H1 (cell line): Measurements from ENCODE around the gene ITPKB. TPM values are rescaled to one million over a fixed set of nuclear protein-coding genes. Genes with fewer than 3 reads are reported as not detected.

Source experiments
- CTCF ChIA-PET: fragments of 300-600 bp; sonication (Branson Sonifier 250); formaldehyde crosslinking; loops from one replicate; lab custom pipeline; 2021; ENCODE audit not compliant: partially characterized antibody; lab: Charles Lee
- POLR2A ChIA-PET: fragments of 300-600 bp; sonication (Branson Sonifier 250); formaldehyde crosslinking; loops from one replicate; lab custom pipeline; 2021; ENCODE audit warnings: inconsistent platforms; ENCODE audit not compliant: partially characterized antibody; lab: Charles Lee
- DNase-seq, 2 experiments: peaks; one replicate each; pipeline versions ENCODE4 v3.0.0 to v3.0.0-alpha.2; 2010 to 2022; ENCODE audit warnings: low spot score in 2 of 2, low read depth in 1 of 2, mixed read lengths in 1 of 2
- FAIRE-seq: peaks from 2 replicates; lab custom pipeline; 2011; peaks lifted over from hg19 to GRCh38; lab: Jason Lieb, UNC
- H2AFZ ChIP-seq: 2 replicates; pipeline ENCODE4 v1.8.1; 2012; ENCODE audit warnings: low read length, inconsistent platforms
- H2AK5ac ChIP-seq: 2 replicates; pipeline ENCODE4 v1.6.1; 2013; ENCODE audit warnings: low read depth, low read length
- H2BK120ac ChIP-seq: replicated peaks from 2 replicates; pipeline ENCODE3; 2013; ENCODE audit warnings: low read depth, low read length, inconsistent platforms
- H2BK12ac ChIP-seq: 2 replicates; pipeline ENCODE4 v1.6.1; 2013; ENCODE audit warnings: low read depth, low read length
- H2BK15ac ChIP-seq: 2 replicates; pipeline ENCODE4 v1.6.1; 2013; ENCODE audit warnings: low read length
- H2BK20ac ChIP-seq: 2 replicates; pipeline ENCODE4 v1.6.1; 2013; ENCODE audit warnings: low read length
- H2BK5ac ChIP-seq: 2 replicates; pipeline ENCODE4 v1.6.1; 2013; ENCODE audit warnings: low read depth, low read length
- H3K14ac ChIP-seq: 2 replicates; pipeline ENCODE4 v1.6.1; 2013; ENCODE audit warnings: inconsistent platforms; ENCODE audit not compliant: insufficient read length
- H3K18ac ChIP-seq: 2 replicates; pipeline ENCODE4 v1.6.1; 2013; ENCODE audit warnings: low read length; ENCODE audit errors: extremely low read depth
- H3K23ac ChIP-seq: 2 replicates; pipeline ENCODE4 v1.6.1; 2013; ENCODE audit warnings: inconsistent platforms; ENCODE audit not compliant: insufficient read length
- H3K23me2 ChIP-seq: 2 replicates; pipeline ENCODE4 v1.6.1; 2013; ENCODE audit warnings: low read depth, low read length
- H3K27ac ChIP-seq: 2 replicates; pipeline ENCODE4 v1.6.1; 2011; ENCODE audit warnings: low read depth, low read length, inconsistent platforms
- H3K27me3 ChIP-seq, 4 experiments: replicated peaks in 1 of 4; 1 replicate in 1 of 4; 2 replicates in 3 of 4; pipeline versions ENCODE4 v1.6.1 to v1.8.1; 2011 to 2013; ENCODE audit warnings: low read length in 3 of 4, mild to moderate bottlenecking in 3 of 4, inconsistent platforms in 2 of 4, mixed read lengths in 2 of 4, moderate library complexity in 1 of 4; ENCODE audit not compliant: control insufficient read depth in 3 of 4, insufficient read depth in 3 of 4; ENCODE audit errors: extremely low read depth in 1 of 4
- H3K36me3 ChIP-seq, 4 experiments: 2 replicates each; pipeline versions ENCODE4 v1.6.1 to v1.8.1; 2011 to 2013; ENCODE audit warnings: mild to moderate bottlenecking in 4 of 4, low read length in 3 of 4, moderate library complexity in 2 of 4, control low read depth in 1 of 4, inconsistent platforms in 1 of 4; ENCODE audit not compliant: insufficient read depth in 4 of 4, control insufficient read depth in 2 of 4
- H3K4ac ChIP-seq: replicated peaks from 2 replicates; pipeline ENCODE3; 2013; ENCODE audit warnings: low read length, low read depth, mixed read lengths, inconsistent platforms; ENCODE audit not compliant: insufficient read length
- H3K4me1 ChIP-seq, 4 experiments: replicated peaks in 1 of 4; 1 replicate in 1 of 4; 2 replicates in 3 of 4; pipeline versions ENCODE4 v1.6.1 to v1.8.1; 2011 to 2013; ENCODE audit warnings: low read length in 3 of 4, inconsistent platforms in 2 of 4, mixed read lengths in 1 of 4; ENCODE audit not compliant: insufficient read depth in 4 of 4, control insufficient read depth in 3 of 4
- H3K4me2 ChIP-seq, 2 experiments: 2 replicates each; pipeline versions ENCODE4 v1.6.1 to v1.8.1; 2011 to 2013; ENCODE audit warnings: low read depth in 2 of 2, low read length in 2 of 2, control low read depth in 1 of 2, inconsistent platforms in 1 of 2, mild to moderate bottlenecking in 1 of 2; ENCODE audit not compliant: insufficient read depth in 1 of 2
- H3K4me3 ChIP-seq, 4 experiments: fragments of 200-600, 300-600 bp in 1 of 4; sonication (generic), shearing (Covaris generic), sonication (Bioruptor Twin) in 1 of 4; 2 replicates each; pipeline versions ENCODE4 v1.5.1 to v1.8.1; 2011 to 2016; ENCODE audit warnings: low read length in 4 of 4, low read depth in 3 of 4, control low read depth in 2 of 4, inconsistent platforms in 2 of 4, mild to moderate bottlenecking in 2 of 4, mixed read lengths in 1 of 4, moderate library complexity in 1 of 4; ENCODE audit not compliant: insufficient read depth in 2 of 4; ENCODE audit errors: extremely low read depth in 1 of 4
- H3K56ac ChIP-seq: replicated peaks from 2 replicates; pipeline ENCODE3; 2013; ENCODE audit warnings: low read depth, mild to moderate bottlenecking, mixed read lengths, low read length, inconsistent platforms; ENCODE audit not compliant: insufficient read length
- H3K79me1 ChIP-seq: 2 replicates; pipeline ENCODE4 v1.6.1; 2013; ENCODE audit warnings: low read depth, low read length, control low read depth
- H3K79me2 ChIP-seq, 2 experiments: 2 replicates each; pipeline versions ENCODE4 v1.6.1 to v1.8.1; 2012 to 2013; ENCODE audit warnings: low read length in 2 of 2, mild to moderate bottlenecking in 2 of 2, inconsistent platforms in 1 of 2; ENCODE audit not compliant: insufficient read depth in 2 of 2, control insufficient read depth in 1 of 2
- H3K9ac ChIP-seq, 4 experiments: replicated peaks in 1 of 4; 1 replicate in 1 of 4; 2 replicates in 3 of 4; pipeline versions ENCODE4 v1.6.1 to v1.8.1; 2011 to 2013; ENCODE audit warnings: low read depth in 3 of 4, low read length in 3 of 4, control low read depth in 2 of 4, mild to moderate bottlenecking in 2 of 4, moderate library complexity in 2 of 4, inconsistent platforms in 1 of 4; ENCODE audit errors: extremely low read depth in 1 of 4
- H3K9me3 ChIP-seq, 2 experiments: 2 replicates each; pipeline versions ENCODE4 v1.6.1 to v1.8.1; 2012 to 2013; ENCODE audit warnings: mild to moderate bottlenecking in 2 of 2, moderate library complexity in 2 of 2, control low read depth in 1 of 2, inconsistent platforms in 1 of 2, low read depth in 1 of 2, low read length in 1 of 2, mixed read lengths in 1 of 2; ENCODE audit not compliant: insufficient read depth in 2 of 2
- H4K20me1 ChIP-seq, 2 experiments: replicated peaks in 1 of 2; 2 replicates each; pipeline versions ENCODE3 to v1.8.1; 2011 to 2013; ENCODE audit warnings: inconsistent platforms in 2 of 2, low read length in 2 of 2, mild to moderate bottlenecking in 1 of 2; ENCODE audit not compliant: insufficient read depth in 2 of 2, control insufficient read depth in 1 of 2
- H4K5ac ChIP-seq: 2 replicates; pipeline ENCODE4 v1.6.1; 2013; ENCODE audit warnings: low read length, low read depth, mixed read lengths, inconsistent platforms; ENCODE audit not compliant: insufficient read length
- H4K8ac ChIP-seq: 2 replicates; pipeline ENCODE4 v1.8.0; 2013; ENCODE audit warnings: mild to moderate bottlenecking, moderate library complexity, low read length, inconsistent platforms; ENCODE audit not compliant: insufficient read depth; ENCODE audit errors: extremely low read depth
- H4K91ac ChIP-seq: replicated peaks from 2 replicates; pipeline ENCODE3; 2013; ENCODE audit warnings: low read length, mixed read lengths, inconsistent platforms; ENCODE audit not compliant: insufficient read length
- CEBPB ChIP-seq: IDR thresholded peaks from 2 replicates; pipeline ENCODE4 v1.6.1; 2012; ENCODE audit warnings: low read depth, low read length
- FOSL1 ChIP-seq: IDR thresholded peaks from 2 replicates; pipeline ENCODE4 v1.6.1; 2011; ENCODE audit warnings: mild to moderate bottlenecking, low read depth, low read length, moderate library complexity; ENCODE audit not compliant: insufficient read depth
- KDM4A ChIP-seq: IDR thresholded peaks from one replicate; pipeline ENCODE4 v1.7.1; 2012; ENCODE audit warnings: low read depth, mild to moderate bottlenecking, moderate library complexity, low read length, inconsistent platforms; ENCODE audit not compliant: severe bottlenecking
- RAD21 ChIP-seq, 2 experiments: IDR thresholded peaks in 1 of 2; conservative IDR thresholded peaks in 1 of 2; 2 replicates each; pipeline ENCODE4 v1.6.1; 2011; ENCODE audit warnings: low read depth in 2 of 2, low read length in 2 of 2, improper control_type of control experiment in 1 of 2, inconsistent platforms in 1 of 2, mild to moderate bottlenecking in 1 of 2, moderate library complexity in 1 of 2
- SIX5 ChIP-seq: IDR thresholded peaks from 2 replicates; pipeline ENCODE4 v1.6.1; 2011; ENCODE audit warnings: mild to moderate bottlenecking, low read depth, low read length
- SUZ12 ChIP-seq: fragments of 200-600 bp; sonication (generic); IDR thresholded peaks from 2 replicates; pipeline ENCODE4 v1.6.1; 2012; ENCODE audit warnings: mild to moderate bottlenecking, inconsistent platforms, low read length, moderate library complexity, mixed read lengths
- TAF7 ChIP-seq: optimal IDR thresholded peaks from 2 replicates; pipeline ENCODE3; 2011; ENCODE audit warnings: low read depth, mild to moderate bottlenecking, inconsistent platforms, low read length, moderate library complexity, borderline replicate concordance
- TEAD4 ChIP-seq: IDR thresholded peaks from 2 replicates; pipeline ENCODE4 v1.6.1; 2012; ENCODE audit warnings: low read depth, low read length, inconsistent platforms, mixed read lengths
- USF2 ChIP-seq: IDR thresholded peaks from 2 replicates; pipeline ENCODE4 v1.6.1; 2011; ENCODE audit warnings: low read length, improper control_type of control experiment
- WGBS, 2 experiments: shearing (Covaris generic) in 1 of 2; methylation state at CpG; one replicate each; pipeline versions ENCODE4 v1.1.6 to v1.1.7; 2013 to 2015; ENCODE audit warnings: low lambda C conversion rate in 2 of 2, mixed read lengths in 2 of 2, inconsistent platforms in 1 of 2, low coverage in 1 of 2, missing lambda C conversion rate in 1 of 2; ENCODE audit not compliant: insufficient replicate concordance in 2 of 2, insufficient coverage in 1 of 2, insufficient read length in 1 of 2; ENCODE audit errors: extremely low coverage in 1 of 2, missing lambda C conversion rate in 1 of 2; 5-methylcytosine and 5-hydroxymethylcytosine counted together
- polyA plus RNA-seq, 7 experiments: library from polyadenylated mRNA; depleted of rRNA in 3 of 7; stranded (reverse) in 5 of 7; unstranded in 2 of 7; fragments of >200 nt in 5 of 7; fragments of 200-250 nt in 2 of 7; gene quantifications; 1 replicate in 5 of 7; 2 replicates in 1 of 7; 4 replicates in 1 of 7; pipeline versions ENCODE4 v1.2.1 to v1.2.3, GENCODE V29; 2011 to 2013; ENCODE audit warnings: missing spikeins in 2 of 7, mixed read lengths in 2 of 7
- total RNA-seq: library from RNA; stranded (reverse); fragmentation: NEBNext Ultra II Directional; extraction: Animal tissue kit (Norgen Biotek cat#: 25700); gene quantifications from 2 replicates; pipeline ENCODE4 v1.2.1, GENCODE V29; 2021
- TF ChIP-seq, protein P1 (sequence below): IDR thresholded peaks from 2 replicates; pipeline ENCODE4 v1.6.1; 2012; ENCODE audit warnings: inconsistent platforms

The ITPKB gene
- total and polyA plus RNA-seq, 2 of the 8 experiments (the other 6 are each of a cell fraction or from before 2014, with no cell fraction given), result 1.7 to 4.8 TPM

DNA sequence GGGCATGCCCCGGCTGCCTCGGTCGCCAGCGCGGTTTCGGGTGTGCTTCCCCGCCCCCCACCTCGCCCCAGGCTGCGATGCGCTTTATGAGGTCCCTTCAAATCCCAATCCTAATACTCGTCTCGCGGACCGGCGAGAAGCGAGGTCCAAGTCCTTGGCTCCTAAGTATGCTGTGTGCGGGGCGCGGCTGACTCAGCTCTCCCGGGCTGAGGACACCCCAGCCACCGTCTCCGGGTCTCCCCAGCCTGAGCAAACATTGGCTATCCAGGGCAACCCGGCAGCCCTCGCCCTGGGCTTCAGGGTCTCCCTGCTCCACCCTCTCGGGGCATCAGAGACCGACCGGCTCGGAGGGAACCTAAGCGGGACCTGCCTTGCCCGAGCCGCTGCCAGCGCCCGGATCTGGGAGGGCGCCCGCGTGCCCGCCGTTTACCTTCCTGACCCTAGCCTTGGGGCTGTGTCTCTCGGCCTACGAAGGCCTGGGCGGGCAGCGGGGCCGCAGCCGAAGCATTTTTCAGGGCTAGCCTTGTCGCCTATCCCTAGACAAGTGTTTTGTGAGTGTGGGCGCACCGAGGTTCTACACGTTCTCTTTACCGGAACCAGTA, 1.2 kb downstream of the ITPKB start:
- Histone ChIP-seq H2BK20ac (0 out of 2 replicates have a peak overlapping the region, but pooled peaks have one; percentile 48), H3K4me2 (peak overlapping the region; percentile 88 to 98)
- CTCF ChIA-PET, result interaction anchor here (0.6 to 2.2 kb wide), 3 partner anchors 15 to 67 kb away, joined by 3 to 5 read pairs (median 3); no protein-coding TSS in a partner anchor
- no peak for TF ChIP-seq RAD21 (IDR thresholded peaks at IDR 0.05 in 1 of 2, conservative IDR thresholded peaks at IDR 0.05 in 1 of 2; ENCODE audit: low read depth in 2 of 2, low read length in 2 of 2)
- TF ChIP-seq, protein P1, sequence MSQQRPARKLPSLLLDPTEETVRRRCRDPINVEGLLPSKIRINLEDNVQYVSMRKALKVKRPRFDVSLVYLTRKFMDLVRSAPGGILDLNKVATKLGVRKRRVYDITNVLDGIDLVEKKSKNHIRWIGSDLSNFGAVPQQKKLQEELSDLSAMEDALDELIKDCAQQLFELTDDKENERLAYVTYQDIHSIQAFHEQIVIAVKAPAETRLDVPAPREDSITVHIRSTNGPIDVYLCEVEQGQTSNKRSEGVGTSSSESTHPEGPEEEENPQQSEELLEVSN, result peak; percentile 71
- no peak for TF ChIP-seq FOSL1
- no peak for TF ChIP-seq CEBPB
- TF ChIP-seq KDM4A, result no peak
- TF ChIP-seq SIX5, result no peak
- peak; percentile 44 for TF ChIP-seq SUZ12
- TF ChIP-seq TEAD4, result no peak
- TF ChIP-seq TAF7, result no peak
- no peak for TF ChIP-seq USF2

More for the DNA sequence above, 1.2 kb downstream of the ITPKB start:
- Histone ChIP-seq H3K9me3 (no peaks in the 10 kb centered on the region; a peak in 1 of 4 replicates), H4K91ac (peak overlapping the region; percentile 67), H3K36me3 (no peaks in the 10 kb centered on the region), H3K9ac (peak overlapping the region in 2 of 4 experiments; percentile 8 to 26; a peak in 3 of 7 replicates), H4K8ac (peak overlapping the region; percentile 81), H3K14ac (no peak overlapping the region), H3K23ac (no peak overlapping the region), H3K18ac (peak overlapping the region; percentile 87), H4K5ac (no peak overlapping the region), H3K56ac (peak overlapping the region; percentile 11), H4K20me1 (no peaks in the 10 kb centered on the region), H3K23me2 (peaks cover 26% of the 10 kb centered on the region), H2AFZ (peak overlapping the region; percentile 43; the same call in 1 of the 2 replicates), H3K4me1 (peaks cover 2 to 24% (median 12%) of the 10 kb centered on the region in 4 experiments; a peak in 6 of 7 replicates), H2BK12ac (peak overlapping the region; percentile 92; the same call in 1 of the 2 replicates), H3K27ac (no peak overlapping the region), H3K79me2 (no peaks in the 10 kb centered on the region), H3K4ac (peak overlapping the region; percentile 21), H2BK15ac (no peak overlapping the region; the same call in 1 of the 2 replicates), H3K79me1 (no peaks in the 10 kb centered on the region), H2BK120ac (no peak overlapping the region), H3K4me3 (peak overlapping the region; percentile 33 to 66 (median 56)), H2BK5ac (peak overlapping the region; percentile 60; the same call in 1 of the 2 replicates), H2AK5ac (no peak overlapping the region), H3K27me3 (peaks cover 0 to 65% (median 45%) of the 10 kb centered on the region in 4 experiments; a peak in 6 of 7 replicates)
- DNase-seq (peak in 1 of 2 experiments; percentile 80), FAIRE-seq (no peak)
- POLR2A ChIA-PET, result no interaction called here
- WGBS, 2 experiments, result 2% methylated on average over 21 of the region's 49 CpGs; no CpG with 5 or more reads in 1 of the 2 experiments
